GM12878 (cell line): ENCODE measurements around the gene ALOX12.

ENCODE experiments used
- EP300 ChIP-seq, 2 experiments: fragments of 150-350 bp in 1 of 2; IDR thresholded peaks; 2 replicates each; pipeline ENCODE4 v1.6.1; 2011 to 2012; ENCODE audit warnings: low read depth in 2 of 2, low read length in 2 of 2, borderline replicate concordance in 1 of 2, improper control_type of control experiment in 1 of 2, inconsistent platforms in 1 of 2; ENCODE audit not compliant: control insufficient read depth in 1 of 2
- ETV6 ChIP-seq, 2 experiments: fragments of 450-650 bp in 1 of 2; IDR thresholded peaks in 1 of 2; conservative IDR thresholded peaks in 1 of 2; 2 replicates each; pipeline ENCODE4 v1.6.1; 2014; ENCODE audit warnings: antibody characterized with exemption in 1 of 2, borderline replicate concordance in 1 of 2, low read depth in 1 of 2, mild to moderate bottlenecking in 1 of 2, moderate library complexity in 1 of 2
- HDAC6 ChIP-seq: fragments of 200-600 bp; sonication (generic); IDR thresholded peaks from one replicate; pipeline ENCODE4 v1.8.0; 2017; ENCODE audit warnings: antibody characterized with exemption; ENCODE audit not compliant: unreplicated experiment
- MTA2 ChIP-seq: fragments of 450-650 bp; IDR thresholded peaks from 2 replicates; pipeline ENCODE4 v1.6.1; 2016; ENCODE audit warnings: low read depth, mild to moderate bottlenecking, moderate library complexity
- NR2C2 ChIP-seq: IDR thresholded peaks from 2 replicates; pipeline ENCODE4 v1.6.1; 2011; ENCODE audit warnings: borderline replicate concordance, low read depth; ENCODE audit not compliant: control insufficient read depth, insufficient read length
- POLR2A ChIP-seq: IDR thresholded peaks from 2 replicates; pipeline ENCODE4 v1.6.1; 2011; ENCODE audit warnings: low read depth, mild to moderate bottlenecking, low read length
- POLR2AphosphoS5 ChIP-seq: IDR thresholded peaks from 2 replicates; pipeline ENCODE4 v1.6.1; 2011; ENCODE audit warnings: mild to moderate bottlenecking, low read length, inconsistent platforms
- SMAD1 ChIP-seq: fragments of 450-650 bp; IDR thresholded peaks from 2 replicates; pipeline ENCODE4 v1.6.1; 2018; ENCODE audit warnings: mild to moderate bottlenecking, low read depth; ENCODE audit not compliant: partially characterized antibody
- SPI1 ChIP-seq: IDR thresholded peaks from 2 replicates; pipeline ENCODE4 v1.6.1; 2011; ENCODE audit warnings: low read depth, mild to moderate bottlenecking, low read length, moderate library complexity, borderline replicate concordance; ENCODE audit not compliant: insufficient read depth
- SRF ChIP-seq, 2 experiments: IDR thresholded peaks; 2 replicates each; pipeline ENCODE4 v1.6.1; 2011; ENCODE audit warnings: low read depth in 2 of 2, low read length in 2 of 2, mild to moderate bottlenecking in 1 of 2, moderate library complexity in 1 of 2
- TF ChIP-seq, protein P1 (sequence below), 3 experiments: IDR thresholded peaks in 2 of 3; conservative IDR thresholded peaks in 1 of 3; 2 replicates each; pipeline ENCODE4 v1.5.1; 2011; ENCODE audit warnings: low read depth in 3 of 3, low read length in 3 of 3, mild to moderate bottlenecking in 3 of 3, control low read depth in 2 of 3, moderate library complexity in 2 of 3, inconsistent platforms in 1 of 3, mixed read lengths in 1 of 3; ENCODE audit not compliant: control insufficient read depth in 2 of 3, insufficient read depth in 1 of 3; ENCODE audit errors: extremely low read depth in 1 of 3
- TF ChIP-seq, protein P2 (sequence below): fragments of 150-350 bp; IDR thresholded peaks from 2 replicates; pipeline ENCODE4 v1.6.1; 2014; ENCODE audit warnings: mild to moderate bottlenecking, low read depth, low read length
- TF ChIP-seq, protein P3 (sequence below): fragments of 450-650 bp; conservative IDR thresholded peaks from 2 replicates; pipeline ENCODE4 v1.6.1; 2017; ENCODE audit warnings: mild to moderate bottlenecking, moderate library complexity

DNA sequence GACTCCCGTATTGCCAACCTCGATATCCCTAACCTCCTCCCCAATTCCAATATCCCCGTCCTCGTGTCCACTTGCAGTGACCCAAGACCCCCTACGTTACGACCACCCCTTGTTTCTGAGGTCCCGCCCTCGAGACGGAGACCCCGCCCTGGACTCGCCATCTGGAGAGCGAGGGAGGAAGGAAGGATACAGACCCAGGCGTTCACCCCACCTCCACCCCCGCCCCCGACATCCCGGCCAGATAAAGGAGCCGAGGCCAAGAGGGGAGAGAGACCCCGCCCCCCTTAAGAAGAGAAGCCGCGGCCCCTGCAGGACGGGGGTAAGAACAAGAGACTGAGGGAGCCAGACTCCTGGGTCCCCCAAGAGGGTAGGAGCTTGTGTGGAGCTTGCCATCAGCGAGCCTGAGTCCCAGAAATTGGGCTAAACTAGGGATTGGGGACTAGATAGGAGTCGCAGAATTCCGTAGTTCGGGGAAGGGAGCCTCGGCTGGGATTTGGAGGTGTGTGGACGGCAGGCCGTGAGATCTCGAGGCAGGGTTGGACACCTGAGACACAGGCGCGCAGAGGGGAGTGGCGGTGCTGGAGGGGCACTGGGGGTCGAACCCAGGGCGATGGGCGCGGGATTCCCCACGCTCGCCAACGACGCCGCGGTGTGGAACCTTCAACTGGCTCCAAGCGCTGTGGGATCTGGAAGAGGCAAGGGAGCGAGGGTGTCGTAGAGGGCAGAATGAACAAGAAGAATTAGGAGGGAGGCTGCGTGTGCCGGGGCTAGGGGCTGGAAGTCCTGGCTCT lies 27.1 kb downstream of the ALOX12 start, which contains the start of gene BCL6B:
- TF ChIP-seq POLR2A (no peak), ETV6 (conservative IDR thresholded peaks at IDR 0.05 in 1 of 2, IDR thresholded peaks at IDR 0.05 in 1 of 2; ENCODE audit: borderline replicate concordance in 1 of 2, low read depth in 1 of 2) (no peak), HDAC6 (no peak), SRF (IDR thresholded peaks at IDR 0.05; ENCODE audit: low read depth in 2 of 2, low read length in 2 of 2) (no peak), SMAD1 (no peak), MTA2 (no peak), EP300 (IDR thresholded peaks at IDR 0.05; ENCODE audit: borderline replicate concordance in 1 of 2, control insufficient read depth in 1 of 2, low read depth in 2 of 2, low read length in 2 of 2) (no peak), POLR2AphosphoS5 (no peak), SPI1 (no peak), NR2C2 (no peak)
- TF ChIP-seq, protein P1, sequence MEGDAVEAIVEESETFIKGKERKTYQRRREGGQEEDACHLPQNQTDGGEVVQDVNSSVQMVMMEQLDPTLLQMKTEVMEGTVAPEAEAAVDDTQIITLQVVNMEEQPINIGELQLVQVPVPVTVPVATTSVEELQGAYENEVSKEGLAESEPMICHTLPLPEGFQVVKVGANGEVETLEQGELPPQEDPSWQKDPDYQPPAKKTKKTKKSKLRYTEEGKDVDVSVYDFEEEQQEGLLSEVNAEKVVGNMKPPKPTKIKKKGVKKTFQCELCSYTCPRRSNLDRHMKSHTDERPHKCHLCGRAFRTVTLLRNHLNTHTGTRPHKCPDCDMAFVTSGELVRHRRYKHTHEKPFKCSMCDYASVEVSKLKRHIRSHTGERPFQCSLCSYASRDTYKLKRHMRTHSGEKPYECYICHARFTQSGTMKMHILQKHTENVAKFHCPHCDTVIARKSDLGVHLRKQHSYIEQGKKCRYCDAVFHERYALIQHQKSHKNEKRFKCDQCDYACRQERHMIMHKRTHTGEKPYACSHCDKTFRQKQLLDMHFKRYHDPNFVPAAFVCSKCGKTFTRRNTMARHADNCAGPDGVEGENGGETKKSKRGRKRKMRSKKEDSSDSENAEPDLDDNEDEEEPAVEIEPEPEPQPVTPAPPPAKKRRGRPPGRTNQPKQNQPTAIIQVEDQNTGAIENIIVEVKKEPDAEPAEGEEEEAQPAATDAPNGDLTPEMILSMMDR (IDR thresholded peaks at IDR 0.05 in 2 of 3, conservative IDR thresholded peaks at IDR 0.05 in 1 of 3; ENCODE audit: control insufficient read depth in 2 of 3, extremely low read depth in 1 of 3, insufficient read depth in 1 of 3, low read depth in 3 of 3, low read length in 3 of 3) = no peak
- TF ChIP-seq, protein P2, sequence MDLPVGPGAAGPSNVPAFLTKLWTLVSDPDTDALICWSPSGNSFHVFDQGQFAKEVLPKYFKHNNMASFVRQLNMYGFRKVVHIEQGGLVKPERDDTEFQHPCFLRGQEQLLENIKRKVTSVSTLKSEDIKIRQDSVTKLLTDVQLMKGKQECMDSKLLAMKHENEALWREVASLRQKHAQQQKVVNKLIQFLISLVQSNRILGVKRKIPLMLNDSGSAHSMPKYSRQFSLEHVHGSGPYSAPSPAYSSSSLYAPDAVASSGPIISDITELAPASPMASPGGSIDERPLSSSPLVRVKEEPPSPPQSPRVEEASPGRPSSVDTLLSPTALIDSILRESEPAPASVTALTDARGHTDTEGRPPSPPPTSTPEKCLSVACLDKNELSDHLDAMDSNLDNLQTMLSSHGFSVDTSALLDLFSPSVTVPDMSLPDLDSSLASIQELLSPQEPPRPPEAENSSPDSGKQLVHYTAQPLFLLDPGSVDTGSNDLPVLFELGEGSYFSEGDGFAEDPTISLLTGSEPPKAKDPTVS = no peak
- TF ChIP-seq, protein P3, sequence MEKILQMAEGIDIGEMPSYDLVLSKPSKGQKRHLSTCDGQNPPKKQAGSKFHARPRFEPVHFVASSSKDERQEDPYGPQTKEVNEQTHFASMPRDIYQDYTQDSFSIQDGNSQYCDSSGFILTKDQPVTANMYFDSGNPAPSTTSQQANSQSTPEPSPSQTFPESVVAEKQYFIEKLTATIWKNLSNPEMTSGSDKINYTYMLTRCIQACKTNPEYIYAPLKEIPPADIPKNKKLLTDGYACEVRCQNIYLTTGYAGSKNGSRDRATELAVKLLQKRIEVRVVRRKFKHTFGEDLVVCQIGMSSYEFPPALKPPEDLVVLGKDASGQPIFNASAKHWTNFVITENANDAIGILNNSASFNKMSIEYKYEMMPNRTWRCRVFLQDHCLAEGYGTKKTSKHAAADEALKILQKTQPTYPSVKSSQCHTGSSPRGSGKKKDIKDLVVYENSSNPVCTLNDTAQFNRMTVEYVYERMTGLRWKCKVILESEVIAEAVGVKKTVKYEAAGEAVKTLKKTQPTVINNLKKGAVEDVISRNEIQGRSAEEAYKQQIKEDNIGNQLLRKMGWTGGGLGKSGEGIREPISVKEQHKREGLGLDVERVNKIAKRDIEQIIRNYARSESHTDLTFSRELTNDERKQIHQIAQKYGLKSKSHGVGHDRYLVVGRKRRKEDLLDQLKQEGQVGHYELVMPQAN = no peak
